ENCODE measurements around the gene NFATC1. TPM values are rescaled to one million over a fixed set of nuclear protein-coding genes. Genes with fewer than 3 reads are reported as not detected.

Gene NFATC1
- total RNA-seq, 1 experiment from 2014 or later, result 4.5 TPM

- no peaks in the 10 kb centered on the region for H3K36me3 ChIP-seq
Observed at GRCh38 chr18:79515944-79516351, 120.2 kb downstream of the NFATC1 start.

GRCh38 chr18:79516441-79516931 is 120.8 kb downstream of the NFATC1 start:
- no peak for DNase-seq
- Histone ChIP-seq H3K4me3 (no peak overlapping the region), H3K36me3 (no peaks in the 10 kb centered on the region), H3K27me3 (no peaks in the 10 kb centered on the region), H3K9me3 (no peaks in the 10 kb centered on the region)

More at GRCh38 chr18:79515944-79516351, 120.2 kb downstream of the NFATC1 start:
- H3K4me3 ChIP-seq, result no peak overlapping the region
- no peaks in the 10 kb centered on the region for H3K27me3 ChIP-seq
- no peaks in the 10 kb centered on the region for H3K9me3 ChIP-seq
- DNase-seq, result no peak

GRCh38 chr18:79517341-79517740 is 121.6 kb downstream of the NFATC1 start:
- Histone ChIP-seq H3K27me3 (no peaks in the 10 kb centered on the region), H3K9me3 (no peaks in the 10 kb centered on the region), H3K36me3 (no peaks in the 10 kb centered on the region), H3K4me3 (no peak overlapping the region)
- DNase-seq, result no peak

- no peak for DNase-seq
- Histone ChIP-seq H3K9me3 (no peaks in the 10 kb centered on the region), H3K4me3 (no peak overlapping the region), H3K27me3 (no peaks in the 10 kb centered on the region), H3K36me3 (no peaks in the 10 kb centered on the region)
Observed at GRCh38 chr18:79518028-79518682, 122.4 kb downstream of the NFATC1 start.

- Histone ChIP-seq H3K9me3 (no peaks in the 10 kb centered on the region), H3K27me3 (no peaks in the 10 kb centered on the region), H3K36me3 (no peaks in the 10 kb centered on the region), H3K4me3 (no peak overlapping the region)
- no peak for DNase-seq
Observed at GRCh38 chr18:79518683-79519128, 123.0 kb downstream of the NFATC1 start.

- Histone ChIP-seq H3K4me3 (no peak overlapping the region), H3K9me3 (no peaks in the 10 kb centered on the region), H3K36me3 (no peaks in the 10 kb centered on the region), H3K27me3 (no peaks in the 10 kb centered on the region)
- no peak for DNase-seq
Observed at GRCh38 chr18:79519751-79520477, 124.2 kb downstream of the NFATC1 start.

GRCh38 chr18:79520478-79521390 is 125.0 kb downstream of the NFATC1 start:
- Histone ChIP-seq H3K9me3 (no peaks in the 10 kb centered on the region), H3K4me3 (no peak overlapping the region)
- no peak for DNase-seq

GRCh38 chr18:79521416-79522205 is 125.9 kb downstream of the NFATC1 start:
- no peak overlapping the region for H3K4me3 ChIP-seq
- no peak for DNase-seq
- H3K27me3 ChIP-seq, result no peaks in the 10 kb centered on the region
- H3K9me3 ChIP-seq, result no peaks in the 10 kb centered on the region
- no peaks in the 10 kb centered on the region for H3K36me3 ChIP-seq

More at GRCh38 chr18:79520478-79521390, 125.0 kb downstream of the NFATC1 start:
- Histone ChIP-seq H3K27me3 (no peaks in the 10 kb centered on the region), H3K36me3 (no peaks in the 10 kb centered on the region)

- no peak overlapping the region for H3K4me3 ChIP-seq
- no peak for DNase-seq
- no peaks in the 10 kb centered on the region for H3K27me3 ChIP-seq
- H3K9me3 ChIP-seq, result no peaks in the 10 kb centered on the region
- H3K36me3 ChIP-seq, result no peaks in the 10 kb centered on the region
Observed at GRCh38 chr18:79522451-79523205, 126.9 kb downstream of the NFATC1 start.

GRCh38 chr18:79523206-79523735 is 127.5 kb downstream of the NFATC1 start:
- DNase-seq, result no peak
- no peaks in the 10 kb centered on the region for H3K36me3 ChIP-seq
- H3K27me3 ChIP-seq, result no peaks in the 10 kb centered on the region
- H3K4me3 ChIP-seq, result no peak overlapping the region
- H3K9me3 ChIP-seq, result no peaks in the 10 kb centered on the region

GRCh38 chr18:79523736-79524180 is 128.0 kb downstream of the NFATC1 start:
- no peaks in the 10 kb centered on the region for H3K9me3 ChIP-seq
- DNase-seq, result no peak

GRCh38 chr18:79524181-79525078 is 128.7 kb downstream of the NFATC1 start:
- no peak for DNase-seq
- H3K36me3 ChIP-seq, result no peaks in the 10 kb centered on the region
- no peak overlapping the region for H3K4me3 ChIP-seq
- H3K9me3 ChIP-seq, result no peaks in the 10 kb centered on the region
- H3K27me3 ChIP-seq, result no peaks in the 10 kb centered on the region

More at GRCh38 chr18:79523736-79524180, 128.0 kb downstream of the NFATC1 start:
- Histone ChIP-seq H3K36me3 (no peaks in the 10 kb centered on the region), H3K27me3 (no peaks in the 10 kb centered on the region), H3K4me3 (no peak overlapping the region)

- DNase-seq, result no peak
- Histone ChIP-seq H3K9me3 (no peaks in the 10 kb centered on the region), H3K27me3 (no peaks in the 10 kb centered on the region), H3K4me3 (no peak overlapping the region), H3K36me3 (no peaks in the 10 kb centered on the region)
Observed at GRCh38 chr18:79525556-79526467, 130.1 kb downstream of the NFATC1 start.
